Neural progenitor cell (in vitro differentiated cells): Measurements from ENCODE around the gene HDAC4.

Experiments
- CTCF ChIP-seq: fragments of 200-600 bp; sonication (generic); IDR thresholded peaks from 2 replicates; pipeline ENCODE4 v1.5.1; 2017; ENCODE audit warnings: antibody characterized with exemption, mild to moderate bottlenecking
- EZH2 ChIP-seq: fragments of 200-600 bp; sonication (generic); IDR thresholded peaks from 2 replicates; pipeline ENCODE4 v1.6.1; 2017; ENCODE audit warnings: antibody characterized with exemption, mild to moderate bottlenecking, moderate library complexity

- TF ChIP-seq CTCF (no peak), EZH2 (no peak)
These were observed 13.0 kb downstream of the HDAC4 start for GRCh38 chr2:239387811-239388210.
